Naive B cell (primary cell): Measurements from ENCODE around the gene DEPP1. TPM values are rescaled to one million over a fixed set of nuclear protein-coding genes. Genes with fewer than 3 reads are reported as not detected.

Experiments
- ATAC-seq, 2 donors: fragments of 150-1000 bp; cut with Tn5 transposase; 2 replicates each; pipeline ENCODE4 v1.10.0; 2021; ENCODE audit warnings: low read depth in 2 of 2, mild to moderate bottlenecking in 2 of 2, moderate library complexity in 2 of 2
- DNase-seq: peaks from one replicate; pipeline ENCODE4 v3.0.0; 2022
- H3K27ac Mint-ChIP-seq, 6 donors: one replicate each; pipeline ENCODE4 v1.8.0; 2020 to 2022; ENCODE audit warnings: mild to moderate bottlenecking in 6 of 6, mixed read lengths in 6 of 6, moderate library complexity in 5 of 6, inconsistent platforms in 2 of 6
- H3K27me3 Mint-ChIP-seq, 3 donors: one replicate each; pipeline ENCODE4 v1.8.0; 2021 to 2022; ENCODE audit warnings: mixed read lengths in 3 of 3, mild to moderate bottlenecking in 1 of 3
- H3K36me3 Mint-ChIP-seq, 2 donors: one replicate each; pipeline ENCODE4 v1.8.0; 2020 to 2022; ENCODE audit warnings: mixed read lengths in 2 of 2, inconsistent platforms in 1 of 2, mild to moderate bottlenecking in 1 of 2
- H3K4me1 Mint-ChIP-seq, 3 donors: one replicate each; pipeline ENCODE4 v1.8.0; 2020 to 2022; ENCODE audit warnings: mixed read lengths in 3 of 3, inconsistent platforms in 1 of 3, mild to moderate bottlenecking in 1 of 3, moderate library complexity in 1 of 3
- H3K4me3 Mint-ChIP-seq, 8 donors: one replicate each; pipeline ENCODE4 v1.8.0; 2020 to 2022; ENCODE audit warnings: mild to moderate bottlenecking in 8 of 8, mixed read lengths in 8 of 8, moderate library complexity in 8 of 8, inconsistent platforms in 2 of 8
- H3K9me3 Mint-ChIP-seq, 7 donors: one replicate each; pipeline ENCODE4 v1.8.0; 2020 to 2022; ENCODE audit warnings: mixed read lengths in 7 of 7, mild to moderate bottlenecking in 5 of 7, inconsistent platforms in 2 of 7, moderate library complexity in 1 of 7
- polyA plus RNA-seq, 6 donors: library from polyadenylated mRNA; unstranded; fragments of 300-500 nt; fragmentation: Illumina TruSeq; gene quantifications; one replicate each; pipeline ENCODE4 v1.2.3, GENCODE V29; 2021; ENCODE audit warnings: low read depth in 6 of 6

DEPP1 gene
- polyA plus RNA-seq, 6 donors from 2014 or later, result not detected

- peaks cover 0 to 8% (median 4%) of the 10 kb centered on the region in 3 donors for H3K27me3 Mint-ChIP-seq
- no peaks in the 10 kb centered on the region for H3K9me3 Mint-ChIP-seq
- H3K4me1 Mint-ChIP-seq, result peaks cover 0 to 7% (median 6%) of the 10 kb centered on the region in 3 donors
- H3K4me3 Mint-ChIP-seq, result no peak overlapping the region
- peak overlapping the region in 1 of 6 donors; percentile 16 for H3K27ac Mint-ChIP-seq
- DNase-seq (no peak), ATAC-seq (no peak)
- no peaks in the 10 kb centered on the region for H3K36me3 Mint-ChIP-seq
Observed at GRCh38 chr10:44981172-44982113, 2.8 kb upstream of the DEPP1 start.

- Mint-ChIP-seq H3K4me1 (peaks cover 0 to 7% (median 6%) of the 10 kb centered on the region in 3 donors), H3K27me3 (peaks cover 0 to 13% (median 4%) of the 10 kb centered on the region in 3 donors), H3K36me3 (no peaks in the 10 kb centered on the region), H3K4me3 (peak overlapping the region in 1 of 8 donors; percentile 57), H3K27ac (peak overlapping the region in 2 of 6 donors; percentile 12 to 73), H3K9me3 (no peaks in the 10 kb centered on the region)
- DNase-seq (no peak), ATAC-seq (no peak)
Observed at GRCh38 chr10:44980309-44981171, 1.9 kb upstream of the DEPP1 start.

- peak overlapping the region in 1 of 6 donors; percentile 1 for H3K27ac Mint-ChIP-seq
- H3K4me3 Mint-ChIP-seq, result no peak overlapping the region
- no peaks in the 10 kb centered on the region for H3K9me3 Mint-ChIP-seq
- peaks cover 0 to 13% (median 4%) of the 10 kb centered on the region in 3 donors for H3K27me3 Mint-ChIP-seq
- DNase-seq (no peak), ATAC-seq (no peak)
- H3K4me1 Mint-ChIP-seq, result peaks cover 0 to 8% (median 6%) of the 10 kb centered on the region in 3 donors
- H3K36me3 Mint-ChIP-seq, result no peaks in the 10 kb centered on the region
Observed at GRCh38 chr10:44979281-44980191, 927 bp upstream of the DEPP1 start.

GRCh38 chr10:44978213-44978569 is 418 bp downstream of the DEPP1 start:
- peaks cover 0 to 13% (median 4%) of the 10 kb centered on the region in 3 donors for H3K27me3 Mint-ChIP-seq
- H3K9me3 Mint-ChIP-seq, result no peaks in the 10 kb centered on the region

GRCh38 chr10:44977287-44978212 is 1.1 kb downstream of the DEPP1 start:
- DNase-seq, result no peak
- H3K27ac Mint-ChIP-seq, result no peak overlapping the region
- ATAC-seq, result no peak
- H3K4me3 Mint-ChIP-seq, result peak overlapping the region in 1 of 8 donors; percentile 44
- H3K27me3 Mint-ChIP-seq, result peaks cover 0 to 13% (median 4%) of the 10 kb centered on the region in 3 donors
- no peaks in the 10 kb centered on the region for H3K9me3 Mint-ChIP-seq
- no peaks in the 10 kb centered on the region for H3K36me3 Mint-ChIP-seq
- H3K4me1 Mint-ChIP-seq, result peaks cover 12 to 27% (median 21%) of the 10 kb centered on the region in 3 donors

More at GRCh38 chr10:44978213-44978569, 418 bp downstream of the DEPP1 start:
- H3K4me3 Mint-ChIP-seq, result peak overlapping the region in 2 of 8 donors; percentile 8 to 32
- peak overlapping the region in 1 of 6 donors; percentile 65 for H3K27ac Mint-ChIP-seq
- ATAC-seq (no peak), DNase-seq (no peak)
- peaks cover 5 to 22% (median 19%) of the 10 kb centered on the region in 3 donors for H3K4me1 Mint-ChIP-seq
- H3K36me3 Mint-ChIP-seq, result no peaks in the 10 kb centered on the region

GRCh38 chr10:44976352-44977198 is 2.0 kb downstream of the DEPP1 start:
- H3K4me1 Mint-ChIP-seq, result peaks cover 12 to 27% (median 26%) of the 10 kb centered on the region in 3 donors
- DNase-seq, result no peak
- H3K4me3 Mint-ChIP-seq, result peak overlapping the region in 4 of 8 donors; percentile 44 to 54 (median 46)
- no peaks in the 10 kb centered on the region for H3K36me3 Mint-ChIP-seq
- peak overlapping the region in 2 of 6 donors; percentile 48 to 72 for H3K27ac Mint-ChIP-seq
- H3K27me3 Mint-ChIP-seq, result peaks cover 0 to 13% (median 4%) of the 10 kb centered on the region in 3 donors
- no peaks in the 10 kb centered on the region for H3K9me3 Mint-ChIP-seq
- ATAC-seq, result no peak

- Mint-ChIP-seq H3K36me3 (no peaks in the 10 kb centered on the region), H3K4me3 (peak overlapping the region in 6 of 8 donors; percentile 22 to 73 (median 50)), H3K4me1 (peaks cover 12 to 27% (median 26%) of the 10 kb centered on the region in 3 donors), H3K27me3 (peaks cover 0 to 13% (median 4%) of the 10 kb centered on the region in 3 donors), H3K9me3 (no peaks in the 10 kb centered on the region), H3K27ac (peak overlapping the region in 2 of 6 donors; percentile 80 to 81)
- no peak for ATAC-seq
- no peak for DNase-seq
Observed at GRCh38 chr10:44975431-44976331, 2.9 kb downstream of the DEPP1 start.

GRCh38 chr10:44974628-44975430 is 3.8 kb downstream of the DEPP1 start:
- peak; percentile 87 to 89 for ATAC-seq
- peak overlapping the region; percentile 57 to 89 (median 78) for H3K4me3 Mint-ChIP-seq

GRCh38 chr10:44974082-44974627 is 4.5 kb downstream of the DEPP1 start:
- H3K27me3 Mint-ChIP-seq, result peaks cover 0 to 13% (median 4%) of the 10 kb centered on the region in 3 donors
- peak overlapping the region in 2 of 6 donors; percentile 56 to 67 for H3K27ac Mint-ChIP-seq
- H3K9me3 Mint-ChIP-seq, result no peaks in the 10 kb centered on the region
- no peak for DNase-seq
- ATAC-seq, result no peak
- peaks cover 12 to 29% (median 27%) of the 10 kb centered on the region in 3 donors for H3K4me1 Mint-ChIP-seq
- H3K4me3 Mint-ChIP-seq, result peak overlapping the region; percentile 15 to 89 (median 76)
- no peaks in the 10 kb centered on the region for H3K36me3 Mint-ChIP-seq

More at GRCh38 chr10:44974628-44975430, 3.8 kb downstream of the DEPP1 start:
- Mint-ChIP-seq H3K4me1 (peaks cover 12 to 27% (median 26%) of the 10 kb centered on the region in 3 donors), H3K27ac (peak overlapping the region in 3 of 6 donors; percentile 53 to 76 (median 56)), H3K27me3 (peaks cover 0 to 13% (median 4%) of the 10 kb centered on the region in 3 donors), H3K9me3 (no peaks in the 10 kb centered on the region), H3K36me3 (no peaks in the 10 kb centered on the region)
- DNase-seq, result peak; percentile 73
